NT2/D1 (cell line): Measurements from ENCODE around the gene RBM27.
A peak's percentile ranks its signal among the peaks of the same experiment; 100 is the strongest.
"Not testable (repeated sequence)": the region's sequence is repeated elsewhere in the genome, so short reads cannot be mapped to it uniquely, and the experiment has no call there.

Source experiments
- DNase-seq: peaks from one replicate; pipeline ENCODE4 v3.0.0-alpha.2; 2011; ENCODE audit warnings: low read depth, low spot score
- H3K27me3 ChIP-seq: 2 replicates; pipeline ENCODE4 v1.6.0; 2011; ENCODE audit warnings: mild to moderate bottlenecking; ENCODE audit not compliant: insufficient read length, insufficient read depth
- H3K36me3 ChIP-seq: 2 replicates; pipeline ENCODE4 v1.6.1; 2011; ENCODE audit warnings: mild to moderate bottlenecking, low read length, mixed read lengths; ENCODE audit not compliant: insufficient read depth, insufficient read length
- H3K4me1 ChIP-seq: 2 replicates; pipeline ENCODE4 v1.5.1; 2011; ENCODE audit not compliant: insufficient read depth, insufficient read length
- H3K4me3 ChIP-seq: 2 replicates; pipeline ENCODE4 v1.5.1; 2011; ENCODE audit warnings: low read depth; ENCODE audit not compliant: insufficient read length
- H3K9ac ChIP-seq: 2 replicates; pipeline ENCODE4 v1.6.0; 2011; ENCODE audit warnings: low read depth; ENCODE audit not compliant: insufficient read length
- H3K9me3 ChIP-seq: 2 replicates; pipeline ENCODE4 v1.5.1; 2011; ENCODE audit warnings: mild to moderate bottlenecking, low read length; ENCODE audit not compliant: insufficient read depth
- SUZ12 ChIP-seq: IDR thresholded peaks from 2 replicates; pipeline ENCODE4 v1.6.1; 2011; ENCODE audit not compliant: insufficient read length, insufficient read depth; ENCODE audit errors: extremely low read depth
- YY1 ChIP-seq: IDR thresholded peaks from 2 replicates; pipeline ENCODE4 v1.6.1; 2011; ENCODE audit not compliant: insufficient read length, insufficient read depth
- ZNF274 ChIP-seq: IDR thresholded peaks from 2 replicates; pipeline ENCODE4 v1.6.1; 2011; ENCODE audit warnings: mild to moderate bottlenecking, low read depth, low read length

RBM27 gene

GRCh38 chr5:146173597-146173996 is 29.8 kb upstream of the RBM27 start:
- peaks cover 71% of the 10 kb centered on the region for H3K36me3 ChIP-seq
- no peaks in the 10 kb centered on the region for H3K27me3 ChIP-seq
- no peak for TF ChIP-seq YY1
- no peak for TF ChIP-seq SUZ12
- TF ChIP-seq ZNF274 = no peak
- no peak overlapping the region for H3K4me3 ChIP-seq
- no peaks in the 10 kb centered on the region for H3K4me1 ChIP-seq
- H3K9me3 ChIP-seq = no peaks in the 10 kb centered on the region
- H3K9ac ChIP-seq = no peak overlapping the region
- DNase-seq = no peak

- H3K36me3 ChIP-seq = peaks cover 68% of the 10 kb centered on the region
- TF ChIP-seq SUZ12 (no peak), ZNF274 (no peak), YY1 (no peak)
Observed at GRCh38 chr5:146176805-146177204, 26.6 kb upstream of the RBM27 start.

GRCh38 chr5:146179696-146180095 is 23.7 kb upstream of the RBM27 start:
- TF ChIP-seq SUZ12 = no peak
- no peak for TF ChIP-seq YY1
- TF ChIP-seq ZNF274 = no peak
- Histone ChIP-seq H3K4me3 (no peak overlapping the region), H3K9ac (no peak overlapping the region), H3K36me3 (peaks cover 50% of the 10 kb centered on the region), H3K9me3 (no peaks in the 10 kb centered on the region), H3K4me1 (no peaks in the 10 kb centered on the region), H3K27me3 (no peaks in the 10 kb centered on the region)
- DNase-seq = no peak

More at GRCh38 chr5:146176805-146177204, 26.6 kb upstream of the RBM27 start:
- H3K4me3 ChIP-seq = no peak overlapping the region
- H3K4me1 ChIP-seq = no peaks in the 10 kb centered on the region
- no peaks in the 10 kb centered on the region for H3K27me3 ChIP-seq
- H3K9ac ChIP-seq = no peak overlapping the region
- no peaks in the 10 kb centered on the region for H3K9me3 ChIP-seq
- no peak for DNase-seq

- H3K4me1 ChIP-seq, H3K27me3 ChIP-seq, H3K9me3 ChIP-seq, DNase-seq: not testable (repeated sequence)
- Histone ChIP-seq H3K4me3 (peak overlapping the region; percentile 86), H3K9ac (peak overlapping the region; percentile 73), H3K36me3 (peaks cover 23% of the 10 kb centered on the region)
Observed at GRCh38 chr5:146183403-146183802, 20.0 kb upstream of the RBM27 start.

GRCh38 chr5:146185161-146185560 is 18.2 kb upstream of the RBM27 start:
- no peaks in the 10 kb centered on the region for H3K4me1 ChIP-seq
- H3K9ac ChIP-seq = no peak overlapping the region
- no peaks in the 10 kb centered on the region for H3K9me3 ChIP-seq
- H3K27me3 ChIP-seq = no peaks in the 10 kb centered on the region
- TF ChIP-seq ZNF274 = no peak
- no peak for TF ChIP-seq YY1
- TF ChIP-seq SUZ12 = no peak
- peaks cover 8% of the 10 kb centered on the region for H3K36me3 ChIP-seq
- no peak for DNase-seq
- no peak overlapping the region for H3K4me3 ChIP-seq

- no peak for DNase-seq
Observed at GRCh38 chr5:146188358-146188757, 15.0 kb upstream of the RBM27 start.

GRCh38 chr5:146192571-146193043 is 10.8 kb upstream of the RBM27 start:
- no peak overlapping the region for H3K9ac ChIP-seq
- H3K4me3 ChIP-seq = no peak overlapping the region
- H3K9me3 ChIP-seq = no peaks in the 10 kb centered on the region
- no peaks in the 10 kb centered on the region for H3K4me1 ChIP-seq
- TF ChIP-seq YY1 = no peak
- DNase-seq = no peak
- no peaks in the 10 kb centered on the region for H3K27me3 ChIP-seq
- H3K36me3 ChIP-seq = no peaks in the 10 kb centered on the region

More at GRCh38 chr5:146188358-146188757, 15.0 kb upstream of the RBM27 start:
- no peaks in the 10 kb centered on the region for H3K27me3 ChIP-seq
- no peaks in the 10 kb centered on the region for H3K9me3 ChIP-seq
- TF ChIP-seq SUZ12 (no peak), ZNF274 (no peak), YY1 (no peak)
- H3K36me3 ChIP-seq = no peaks in the 10 kb centered on the region
- no peaks in the 10 kb centered on the region for H3K4me1 ChIP-seq
- H3K9ac ChIP-seq = no peak overlapping the region
- H3K4me3 ChIP-seq = no peak overlapping the region

GRCh38 chr5:146193285-146193684 is 10.1 kb upstream of the RBM27 start:
- Histone ChIP-seq H3K9me3 (no peaks in the 10 kb centered on the region), H3K4me3 (no peak overlapping the region), H3K9ac (no peak overlapping the region), H3K4me1 (no peaks in the 10 kb centered on the region), H3K36me3 (no peaks in the 10 kb centered on the region), H3K27me3 (no peaks in the 10 kb centered on the region)
- TF ChIP-seq SUZ12 (no peak), ZNF274 (no peak), YY1 (no peak)
- no peak for DNase-seq

- H3K9me3 ChIP-seq, DNase-seq, H3K4me1 ChIP-seq, H3K9ac ChIP-seq, H3K4me3 ChIP-seq, H3K27me3 ChIP-seq, H3K36me3 ChIP-seq: not testable (repeated sequence)
Observed at GRCh38 chr5:146194997-146195396, 8.4 kb upstream of the RBM27 start.
